GM21381 (cell line): ENCODE data around the gene ZNF74.
"Not testable (repeated sequence)": the region's sequence is repeated elsewhere in the genome, so short reads cannot be mapped to it uniquely, and the experiment has no call there.

Experiments
- ATAC-seq: cut with Tn5 transposase; IDR thresholded peaks from one replicate; pipeline ENCODE4 v1.9.1; 2021; ENCODE audit warnings: mild to moderate bottlenecking, moderate library complexity; ENCODE audit not compliant: unreplicated experiment

Gene ZNF74

GRCh38 chr22:20441631-20442484 is 47.9 kb downstream of the ZNF74 start:
- no peak for ATAC-seq

- no peak for ATAC-seq
Observed at GRCh38 chr22:20442485-20443284, 48.7 kb downstream of the ZNF74 start.

- ATAC-seq: no peak
Observed at GRCh38 chr22:20444325-20444724, 50.4 kb downstream of the ZNF74 start.

- no peak for ATAC-seq
Observed at GRCh38 chr22:20446383-20446970, 52.5 kb downstream of the ZNF74 start.

- no peak for ATAC-seq
Observed at GRCh38 chr22:20448630-20449029, 54.7 kb downstream of the ZNF74 start.

GRCh38 chr22:20449819-20450550 is 56.0 kb downstream of the ZNF74 start:
- no peak for ATAC-seq

GRCh38 chr22:20450551-20450906 is 56.6 kb downstream of the ZNF74 start:
- ATAC-seq: no peak

GRCh38 chr22:20451129-20451778 is 57.3 kb downstream of the ZNF74 start:
- not testable (repeated sequence) for ATAC-seq

- no peak for ATAC-seq
Observed at GRCh38 chr22:20451920-20452319, 58.0 kb downstream of the ZNF74 start.

- no peak for ATAC-seq
Observed at GRCh38 chr22:20453222-20453621, 59.3 kb downstream of the ZNF74 start.

- no peak for ATAC-seq
Observed at GRCh38 chr22:20455709-20456063, 61.7 kb downstream of the ZNF74 start.

GRCh38 chr22:20456064-20456721 is 62.2 kb downstream of the ZNF74 start:
- ATAC-seq: no peak

- ATAC-seq: no peak
Observed at GRCh38 chr22:20456722-20457076, 62.7 kb downstream of the ZNF74 start.

GRCh38 chr22:20457506-20458240 is 63.7 kb downstream of the ZNF74 start:
- ATAC-seq: no peak
